Ishikawa (cell line): ENCODE results near the gene FAM174A.

ENCODE experiments used
- CEBPB ChIP-seq: IDR thresholded peaks from 2 replicates; pipeline ENCODE4 v1.6.1; 2012
- EP300 ChIP-seq: IDR thresholded peaks from 2 replicates; pipeline ENCODE4 v1.6.1; 2012; ENCODE audit warnings: borderline replicate concordance
- FOXM1 ChIP-seq: IDR thresholded peaks from 2 replicates; pipeline ENCODE4 v1.6.1; 2012; ENCODE audit warnings: low read depth, borderline replicate concordance
- MAX ChIP-seq: IDR thresholded peaks from 2 replicates; pipeline ENCODE4 v1.6.1; 2012
- RAD21 ChIP-seq: IDR thresholded peaks from 2 replicates; pipeline ENCODE4 v1.6.1; 2012; ENCODE audit warnings: low read depth
- TAF1 ChIP-seq: IDR thresholded peaks from 2 replicates; pipeline ENCODE4 v1.6.1; 2012; ENCODE audit warnings: low read depth, mild to moderate bottlenecking
- YY1 ChIP-seq: IDR thresholded peaks from 2 replicates; pipeline ENCODE4 v1.6.1; 2012; ENCODE audit warnings: low read depth
- ZBTB7A ChIP-seq: IDR thresholded peaks from 2 replicates; pipeline ENCODE4 v1.6.1; 2012; ENCODE audit warnings: low read depth
- TF ChIP-seq, protein P1 (sequence below): IDR thresholded peaks from 2 replicates; pipeline ENCODE4 v1.6.1; 2012; ENCODE audit warnings: low read depth, mild to moderate bottlenecking

DNA sequence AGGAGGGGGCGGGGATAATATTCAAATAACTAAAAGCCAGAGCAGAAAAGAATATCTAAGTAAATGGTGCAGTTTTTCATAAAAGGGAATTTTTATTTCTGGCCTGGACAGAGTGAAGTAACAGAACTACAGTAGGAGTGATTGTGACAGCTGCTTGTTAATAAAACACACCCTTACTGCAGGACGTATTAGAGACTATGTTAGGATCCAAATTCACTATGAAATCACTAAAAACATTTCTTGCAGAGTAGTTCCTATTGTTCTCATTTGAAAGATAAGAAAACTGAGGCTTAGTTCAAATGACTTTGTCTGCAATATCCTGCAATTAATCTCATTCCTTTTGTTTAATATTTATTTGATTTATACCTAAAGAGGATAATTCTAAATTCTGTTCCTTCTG is 39.5 kb downstream of the FAM174A start:
- TF ChIP-seq RAD21: no peak
- no peak for TF ChIP-seq TAF1
- TF ChIP-seq EP300: no peak
- TF ChIP-seq, protein P1, sequence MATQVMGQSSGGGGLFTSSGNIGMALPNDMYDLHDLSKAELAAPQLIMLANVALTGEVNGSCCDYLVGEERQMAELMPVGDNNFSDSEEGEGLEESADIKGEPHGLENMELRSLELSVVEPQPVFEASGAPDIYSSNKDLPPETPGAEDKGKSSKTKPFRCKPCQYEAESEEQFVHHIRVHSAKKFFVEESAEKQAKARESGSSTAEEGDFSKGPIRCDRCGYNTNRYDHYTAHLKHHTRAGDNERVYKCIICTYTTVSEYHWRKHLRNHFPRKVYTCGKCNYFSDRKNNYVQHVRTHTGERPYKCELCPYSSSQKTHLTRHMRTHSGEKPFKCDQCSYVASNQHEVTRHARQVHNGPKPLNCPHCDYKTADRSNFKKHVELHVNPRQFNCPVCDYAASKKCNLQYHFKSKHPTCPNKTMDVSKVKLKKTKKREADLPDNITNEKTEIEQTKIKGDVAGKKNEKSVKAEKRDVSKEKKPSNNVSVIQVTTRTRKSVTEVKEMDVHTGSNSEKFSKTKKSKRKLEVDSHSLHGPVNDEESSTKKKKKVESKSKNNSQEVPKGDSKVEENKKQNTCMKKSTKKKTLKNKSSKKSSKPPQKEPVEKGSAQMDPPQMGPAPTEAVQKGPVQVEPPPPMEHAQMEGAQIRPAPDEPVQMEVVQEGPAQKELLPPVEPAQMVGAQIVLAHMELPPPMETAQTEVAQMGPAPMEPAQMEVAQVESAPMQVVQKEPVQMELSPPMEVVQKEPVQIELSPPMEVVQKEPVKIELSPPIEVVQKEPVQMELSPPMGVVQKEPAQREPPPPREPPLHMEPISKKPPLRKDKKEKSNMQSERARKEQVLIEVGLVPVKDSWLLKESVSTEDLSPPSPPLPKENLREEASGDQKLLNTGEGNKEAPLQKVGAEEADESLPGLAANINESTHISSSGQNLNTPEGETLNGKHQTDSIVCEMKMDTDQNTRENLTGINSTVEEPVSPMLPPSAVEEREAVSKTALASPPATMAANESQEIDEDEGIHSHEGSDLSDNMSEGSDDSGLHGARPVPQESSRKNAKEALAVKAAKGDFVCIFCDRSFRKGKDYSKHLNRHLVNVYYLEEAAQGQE: no peak
- no peak for TF ChIP-seq MAX
- TF ChIP-seq CEBPB: no peak
- TF ChIP-seq YY1: no peak
- no peak for TF ChIP-seq FOXM1
- no peak for TF ChIP-seq ZBTB7A
